ENCODE measurements around the gene GFPT1.
"Not testable (repeated sequence)": the region's sequence is repeated elsewhere in the genome, so short reads cannot be mapped to it uniquely, and the experiment has no call there.

Gene GFPT1

GRCh38 chr2:69383176-69383812 lies 3.7 kb downstream of the GFPT1 start:
- DNase-seq (ENCODE audit: low read depth in 2 of 2), result no peak

GRCh38 chr2:69382547-69382946 lies 4.5 kb downstream of the GFPT1 start:
- DNase-seq (ENCODE audit: low read depth in 2 of 2), result no peak

GRCh38 chr2:69381337-69381737 lies 5.7 kb downstream of the GFPT1 start:
- DNase-seq (ENCODE audit: low read depth in 2 of 2), result no peak

- no peak for DNase-seq (ENCODE audit: low read depth in 2 of 2)
Measured at GRCh38 chr2:69380072-69380917, 6.7 kb downstream of the GFPT1 start.

GRCh38 chr2:69376403-69376802 lies 10.6 kb downstream of the GFPT1 start:
- DNase-seq (ENCODE audit: low read depth in 2 of 2), result no peak

GRCh38 chr2:69375494-69376353 lies 11.3 kb downstream of the GFPT1 start:
- DNase-seq (ENCODE audit: low read depth in 2 of 2), result no peak

- no peak for DNase-seq (ENCODE audit: low read depth in 2 of 2)
Measured at GRCh38 chr2:69372767-69373166, 14.3 kb downstream of the GFPT1 start.

- DNase-seq (ENCODE audit: low read depth in 2 of 2), result no peak
Measured at GRCh38 chr2:69369802-69370201, 17.2 kb downstream of the GFPT1 start.

- DNase-seq (ENCODE audit: low read depth in 2 of 2), result no peak
Measured at GRCh38 chr2:69368588-69368987, 18.4 kb downstream of the GFPT1 start.

- DNase-seq (ENCODE audit: low read depth in 2 of 2), result no peak
Measured at GRCh38 chr2:69359371-69359770, 27.7 kb downstream of the GFPT1 start.

- no peak for DNase-seq (ENCODE audit: low read depth in 2 of 2)
Measured at GRCh38 chr2:69358914-69359313, 28.1 kb downstream of the GFPT1 start.

GRCh38 chr2:69356471-69356870 lies 30.6 kb downstream of the GFPT1 start:
- DNase-seq (ENCODE audit: low read depth in 2 of 2), result no peak

GRCh38 chr2:69354976-69355375 lies 32.1 kb downstream of the GFPT1 start:
- DNase-seq (ENCODE audit: low read depth in 2 of 2), result not testable (repeated sequence)

- no peak for DNase-seq (ENCODE audit: low read depth in 2 of 2)
Measured at GRCh38 chr2:69353360-69353759, 33.7 kb downstream of the GFPT1 start.

GRCh38 chr2:69348781-69349180 lies 38.2 kb downstream of the GFPT1 start:
- no peak for DNase-seq (ENCODE audit: low read depth in 2 of 2)

GRCh38 chr2:69345434-69345833 lies 41.6 kb downstream of the GFPT1 start:
- DNase-seq (ENCODE audit: low read depth in 2 of 2), result no peak

GRCh38 chr2:69344305-69344704 lies 42.7 kb downstream of the GFPT1 start:
- no peak for DNase-seq (ENCODE audit: low read depth in 2 of 2)

GRCh38 chr2:69340101-69340775 lies 46.8 kb downstream of the GFPT1 start:
- no peak for DNase-seq (ENCODE audit: low read depth in 2 of 2)

- no peak for DNase-seq (ENCODE audit: low read depth in 2 of 2)
Measured at GRCh38 chr2:69335311-69335710, 51.7 kb downstream of the GFPT1 start.

- DNase-seq (ENCODE audit: low read depth in 2 of 2), result no peak
Measured at GRCh38 chr2:69333352-69333751, 53.7 kb downstream of the GFPT1 start.

GRCh38 chr2:69330781-69331180 lies 56.2 kb downstream of the GFPT1 start:
- no peak for DNase-seq (ENCODE audit: low read depth in 2 of 2)

GRCh38 chr2:69322631-69323030 lies 64.4 kb downstream of the GFPT1 start:
- no peak for DNase-seq (ENCODE audit: low read depth in 2 of 2)
